Kidney tubule cell (primary cell): ENCODE measurements around the gene ADAP1.
"Not testable (repeated sequence)": the region's sequence is repeated elsewhere in the genome, so short reads cannot be mapped to it uniquely, and the experiment has no call there.

ENCODE experiments used
- DNase-seq: peaks from one replicate; pipeline ENCODE4 v3.0.0-alpha.2; 2018; ENCODE audit warnings: low spot score

Gene ADAP1

DNA sequence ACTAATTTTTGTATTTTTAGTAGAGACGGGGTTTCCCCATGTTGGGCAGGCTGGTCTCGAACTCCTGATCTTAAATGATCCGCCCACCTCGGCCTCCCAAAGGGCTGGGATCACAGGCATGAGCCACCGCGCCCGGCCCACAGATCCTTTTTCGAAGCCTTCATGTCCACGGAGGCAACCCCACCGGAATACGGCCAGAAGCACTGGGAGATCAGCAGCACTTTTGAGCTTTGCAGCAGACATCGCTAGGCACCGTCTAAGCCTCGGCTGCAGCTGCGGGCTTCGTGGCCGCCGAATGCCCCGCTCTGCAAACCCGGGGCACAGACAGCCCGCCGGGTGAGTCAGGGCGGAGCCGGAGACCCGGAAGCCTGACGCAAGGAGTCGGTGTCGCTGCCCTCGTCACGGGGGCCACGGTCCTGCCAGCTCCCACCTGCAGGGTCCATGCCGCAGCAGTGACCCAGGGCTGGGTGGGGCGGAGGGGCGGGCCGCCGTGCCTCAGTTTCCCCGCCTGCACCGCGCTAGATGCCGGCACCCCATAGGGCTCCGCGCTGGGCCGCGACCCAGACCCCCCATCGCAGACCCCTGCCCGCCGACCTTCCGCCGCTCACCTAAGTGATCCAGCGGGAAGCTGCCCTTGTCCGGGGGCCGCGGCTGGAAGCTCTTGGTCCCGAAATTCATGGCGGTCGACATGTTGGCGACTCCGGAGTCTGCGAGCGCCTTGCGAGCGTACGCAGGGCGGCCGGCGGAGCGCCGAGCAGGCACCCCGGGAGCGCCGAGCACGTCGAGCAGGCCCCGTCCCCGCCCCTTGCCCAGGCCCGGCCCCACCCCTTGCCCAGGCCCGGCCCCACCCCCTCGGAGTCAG lies 20.6 kb upstream of the ADAP1 start, which contains the start of gene COX19:
Gene COX19 (minus strand): TSS at position 730 of the 862 bp plus-strand sequence. CDS start 40 bp downstream, at position 690.
- DNase-seq: peak; percentile 91

- DNase-seq: peak; percentile 43
Measured at GRCh38 chr7:974172-974571, 19.7 kb upstream of the ADAP1 start.

GRCh38 chr7:973312-973711 lies 18.8 kb upstream of the ADAP1 start:
- no peak for DNase-seq

DNA sequence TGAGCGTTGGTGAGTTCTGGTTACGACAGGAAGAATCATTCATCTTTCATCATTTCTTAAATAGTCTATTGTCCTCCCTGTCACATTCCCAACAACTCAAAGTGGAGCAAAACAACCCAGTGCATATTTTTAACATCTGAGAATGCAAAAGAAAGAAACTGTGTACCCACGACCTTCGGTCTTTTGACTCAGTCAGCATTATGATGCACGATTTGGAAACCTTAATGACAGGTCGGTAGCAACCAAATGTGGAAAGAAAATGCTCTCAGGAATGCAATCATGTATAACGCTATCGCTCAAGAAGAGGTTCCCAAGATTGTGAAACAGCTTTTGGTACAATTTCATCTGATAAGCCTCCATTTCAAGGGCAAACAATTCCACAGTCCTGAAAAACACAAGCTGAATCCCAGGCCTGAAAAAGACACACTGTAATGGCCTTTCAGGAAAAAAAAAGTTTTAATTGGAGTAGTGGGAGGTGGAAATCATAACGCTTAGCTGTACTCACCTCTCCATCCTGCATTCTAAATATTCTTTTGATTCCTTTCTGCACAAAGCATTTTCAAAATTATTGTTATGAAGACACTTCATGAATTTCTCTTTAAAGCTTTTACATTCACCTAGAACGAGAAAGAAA lies 18.3 kb upstream of the ADAP1 start:
- DNase-seq: no peak

DNA sequence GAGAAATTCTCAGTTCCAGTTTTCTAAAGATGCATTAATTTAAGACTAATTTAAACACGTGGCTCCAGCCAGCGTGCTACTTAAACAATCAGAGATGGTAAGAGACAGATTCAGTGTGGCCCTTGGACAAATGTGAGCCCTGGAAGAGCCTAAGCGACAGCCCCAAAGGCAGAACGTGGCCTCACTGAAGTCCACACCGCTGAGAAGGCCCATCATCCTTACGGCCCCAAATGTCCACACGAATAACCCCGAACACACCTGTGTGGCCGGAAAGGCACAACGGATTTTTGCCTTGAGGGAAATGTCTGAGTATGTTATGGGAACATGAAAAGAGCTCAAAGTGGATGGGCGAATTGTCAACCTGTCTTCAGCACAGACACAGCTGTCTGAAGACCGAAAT lies 17.6 kb upstream of the ADAP1 start:
- DNase-seq: no peak

DNA sequence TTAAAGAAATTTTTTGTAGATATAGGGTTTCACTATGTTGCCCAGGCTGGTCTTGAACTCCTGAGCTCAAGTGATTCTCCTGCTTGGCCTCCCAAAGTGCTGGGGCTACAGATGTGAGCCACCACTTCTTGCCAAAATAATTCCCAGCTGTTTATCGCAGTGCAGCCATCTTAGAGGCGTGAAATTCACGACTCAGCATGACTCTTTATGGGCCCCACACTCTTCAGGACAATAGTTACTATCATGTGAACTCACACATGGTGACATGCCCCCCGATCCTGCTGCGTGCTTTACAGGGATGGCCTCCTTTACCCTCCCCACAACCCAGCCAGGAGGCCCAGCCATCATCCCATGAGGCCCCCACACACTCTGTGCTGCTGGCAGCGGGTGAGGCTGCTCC lies 16.3 kb upstream of the ADAP1 start:
- DNase-seq: no peak

DNA sequence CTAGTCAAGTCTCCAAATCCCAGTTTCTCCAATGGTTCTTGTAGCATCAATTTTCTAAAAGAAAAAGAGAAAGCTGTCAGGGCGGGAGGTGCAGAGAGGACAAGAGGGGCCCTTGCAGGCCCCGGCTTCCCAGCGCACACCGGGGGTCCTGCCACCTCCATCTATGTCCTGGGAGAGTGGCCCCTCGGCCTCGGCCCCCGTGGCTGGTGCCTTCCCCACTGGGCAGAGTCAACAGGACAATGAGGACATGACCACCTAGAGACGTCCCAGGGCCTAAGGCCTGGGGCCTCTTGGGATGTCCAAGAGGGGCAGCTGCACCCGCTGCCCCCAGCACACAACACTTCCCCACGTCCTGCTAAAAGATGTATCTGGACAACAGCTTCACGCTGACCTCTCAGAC lies 14.9 kb upstream of the ADAP1 start:
- no peak for DNase-seq

GRCh38 chr7:968205-969105 lies 14.0 kb upstream of the ADAP1 start:
- no peak for DNase-seq

- no peak for DNase-seq
Measured at GRCh38 chr7:967361-968082, 13.0 kb upstream of the ADAP1 start.

- no peak for DNase-seq
Measured at GRCh38 chr7:966291-967069, 12.0 kb upstream of the ADAP1 start.

DNA sequence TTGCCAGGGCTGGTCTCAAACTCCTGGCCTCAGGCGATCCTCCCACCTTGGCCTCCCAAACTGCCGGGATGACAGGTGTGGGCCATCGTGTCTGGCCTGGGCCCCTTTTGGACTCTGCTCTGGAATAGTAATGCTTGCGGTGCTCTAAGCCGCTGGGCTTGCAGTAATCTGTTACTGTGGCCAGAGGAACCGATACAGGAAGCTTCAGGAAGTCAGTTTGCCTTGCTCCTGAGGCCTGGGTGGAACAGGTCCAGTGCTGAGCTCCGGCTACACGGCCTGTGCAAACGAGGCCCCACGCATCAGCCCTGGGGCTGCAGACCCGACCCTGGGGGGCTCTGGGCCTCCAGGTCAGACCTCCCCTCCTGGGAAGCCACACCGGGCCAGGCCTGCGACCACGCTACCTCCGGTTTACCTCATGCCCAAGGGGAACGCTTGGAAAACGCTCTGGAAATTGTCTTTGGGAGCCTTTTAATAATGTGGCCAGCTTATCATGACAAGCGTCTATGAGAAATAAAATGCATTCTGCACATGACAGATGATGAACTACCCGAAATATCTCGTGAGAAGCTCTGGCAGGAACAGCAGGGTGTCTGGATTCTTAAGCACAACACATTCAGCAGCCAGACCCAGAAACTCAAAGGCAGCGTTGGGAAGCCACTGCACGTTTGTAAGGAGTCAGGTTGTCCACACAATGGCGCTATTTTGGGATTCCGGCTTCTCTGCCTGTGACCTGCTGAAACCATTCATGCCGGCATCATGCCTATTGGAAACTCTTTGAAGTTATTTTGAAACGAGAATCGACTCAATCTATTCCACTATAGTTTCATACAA lies 10.1 kb upstream of the ADAP1 start:
- no peak for DNase-seq

DNA sequence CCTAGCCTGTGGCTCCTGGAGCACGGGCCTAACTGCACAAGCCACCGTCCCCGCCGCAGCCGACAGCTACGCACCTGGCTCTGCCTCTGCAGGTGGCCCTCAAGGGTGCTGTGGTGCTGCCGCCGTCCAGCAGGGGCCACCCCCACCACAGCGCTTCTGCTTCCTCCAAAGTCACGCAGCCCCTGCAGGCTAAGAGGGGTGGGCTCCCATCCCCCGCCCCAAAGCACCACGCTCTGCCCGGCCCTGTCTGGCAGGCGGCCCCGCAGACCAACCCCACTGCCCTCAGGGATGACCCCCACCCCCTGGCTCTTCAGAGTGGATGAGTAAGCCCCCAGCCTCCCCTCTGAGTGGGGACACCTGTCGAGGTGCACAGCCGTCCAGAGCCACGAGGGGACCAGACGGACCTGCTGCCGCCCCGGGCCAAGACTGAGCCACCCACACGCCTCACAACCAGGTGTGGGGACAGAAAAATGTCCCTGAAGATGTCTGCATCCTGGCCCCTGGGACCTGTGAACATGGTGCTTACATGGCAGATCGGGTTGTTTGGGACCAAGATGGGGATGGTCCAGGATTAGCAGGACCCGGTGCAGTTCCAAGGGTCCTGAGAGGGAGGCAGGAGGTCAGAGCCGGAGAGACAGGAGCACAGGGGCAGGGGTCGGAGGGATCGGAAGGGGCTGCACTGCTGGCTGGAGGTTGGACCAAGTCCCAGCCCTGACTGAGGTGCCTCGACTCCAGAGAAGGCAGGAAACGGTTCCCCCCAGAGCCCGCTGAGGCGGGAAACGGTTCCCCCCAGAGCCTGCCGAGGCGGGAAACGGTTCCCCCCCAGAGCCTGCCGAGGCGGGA lies 9.0 kb upstream of the ADAP1 start:
- no peak for DNase-seq

- DNase-seq: no peak
Measured at GRCh38 chr7:962401-963081, 8.1 kb upstream of the ADAP1 start.

GRCh38 chr7:961546-962400 lies 7.3 kb upstream of the ADAP1 start:
- DNase-seq: no peak

DNA sequence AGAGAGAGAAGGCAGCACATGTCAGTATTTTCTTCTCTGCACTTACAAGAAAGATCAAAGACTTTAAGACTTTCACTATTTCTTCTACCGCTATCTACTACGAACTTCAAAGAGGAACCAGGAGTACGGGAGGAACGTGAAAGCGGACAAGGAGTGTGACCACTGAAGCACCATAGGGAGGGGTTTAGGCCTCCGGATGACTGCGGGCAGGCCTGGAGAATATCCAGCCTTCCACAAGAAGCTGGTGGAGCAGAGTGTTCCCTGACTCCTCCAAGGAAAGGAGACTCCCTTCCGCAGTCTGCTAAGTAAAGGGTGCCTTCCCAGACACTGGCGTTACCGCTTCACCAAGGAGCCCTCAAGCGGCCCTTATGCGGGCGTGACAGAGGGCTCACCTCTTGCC lies 6.5 kb upstream of the ADAP1 start:
- DNase-seq: not testable (repeated sequence)

- DNase-seq: no peak
Measured at GRCh38 chr7:960269-960871, 5.9 kb upstream of the ADAP1 start.

GRCh38 chr7:959740-960139 lies 5.3 kb upstream of the ADAP1 start:
- not testable (repeated sequence) for DNase-seq
